GM18511 (cell line): ENCODE measurements around the gene GTF2F1.
"Not testable (repeated sequence)": the region's sequence is repeated elsewhere in the genome, so short reads cannot be mapped to it uniquely, and the experiment has no call there.

ENCODE experiments used
- ATAC-seq: cut with Tn5 transposase; IDR thresholded peaks from one replicate; pipeline ENCODE4 v1.9.1; 2021; ENCODE audit warnings: mild to moderate bottlenecking, moderate library complexity; ENCODE audit not compliant: unreplicated experiment

Gene GTF2F1

DNA sequence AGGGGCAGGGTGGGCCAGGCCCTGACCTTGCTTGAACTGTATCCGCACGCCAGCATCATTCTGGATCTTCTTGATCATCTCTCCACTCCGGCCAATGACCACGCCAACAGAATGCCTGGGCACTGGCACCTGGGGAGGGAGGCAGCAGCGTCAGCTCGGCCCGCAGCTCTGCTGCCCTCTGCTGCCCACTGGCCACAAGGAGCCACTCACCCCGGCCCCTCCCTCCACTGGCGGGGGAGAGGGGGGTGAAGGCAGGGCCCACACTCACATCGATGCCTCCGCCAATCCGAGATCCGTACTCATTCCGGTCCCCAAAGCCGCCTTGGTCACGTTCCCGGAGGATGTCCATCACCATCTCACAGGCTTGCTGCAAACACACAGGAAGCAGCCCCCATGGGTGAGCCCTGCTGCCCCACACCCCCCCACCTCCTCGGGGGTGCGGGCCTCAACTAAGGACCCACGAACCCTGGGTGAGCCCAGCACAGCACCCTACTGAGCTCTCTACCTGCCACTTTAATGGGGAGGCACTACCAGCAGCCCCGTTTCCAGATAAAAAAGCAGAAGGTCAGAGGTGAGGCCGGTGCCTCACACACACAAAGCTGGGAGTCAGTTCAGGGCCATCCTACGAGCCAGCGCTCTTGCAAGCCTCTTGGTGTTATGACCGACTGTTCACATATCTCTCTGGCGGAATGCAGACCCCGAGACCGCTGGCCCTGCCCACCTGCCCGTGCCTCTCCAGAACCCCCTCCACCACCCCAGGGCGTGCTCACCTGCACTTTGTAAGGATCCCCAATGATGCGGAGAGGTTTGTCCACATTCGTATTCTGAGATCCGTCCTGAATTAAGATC lies 25.0 kb upstream of the GTF2F1 start:
- ATAC-seq, result no peak

GRCh38 chr19:6416658-6417405 lies 23.9 kb upstream of the GTF2F1 start:
- ATAC-seq, result no peak

GRCh38 chr19:6415591-6416190 lies 22.7 kb upstream of the GTF2F1 start:
- no peak for ATAC-seq

DNA sequence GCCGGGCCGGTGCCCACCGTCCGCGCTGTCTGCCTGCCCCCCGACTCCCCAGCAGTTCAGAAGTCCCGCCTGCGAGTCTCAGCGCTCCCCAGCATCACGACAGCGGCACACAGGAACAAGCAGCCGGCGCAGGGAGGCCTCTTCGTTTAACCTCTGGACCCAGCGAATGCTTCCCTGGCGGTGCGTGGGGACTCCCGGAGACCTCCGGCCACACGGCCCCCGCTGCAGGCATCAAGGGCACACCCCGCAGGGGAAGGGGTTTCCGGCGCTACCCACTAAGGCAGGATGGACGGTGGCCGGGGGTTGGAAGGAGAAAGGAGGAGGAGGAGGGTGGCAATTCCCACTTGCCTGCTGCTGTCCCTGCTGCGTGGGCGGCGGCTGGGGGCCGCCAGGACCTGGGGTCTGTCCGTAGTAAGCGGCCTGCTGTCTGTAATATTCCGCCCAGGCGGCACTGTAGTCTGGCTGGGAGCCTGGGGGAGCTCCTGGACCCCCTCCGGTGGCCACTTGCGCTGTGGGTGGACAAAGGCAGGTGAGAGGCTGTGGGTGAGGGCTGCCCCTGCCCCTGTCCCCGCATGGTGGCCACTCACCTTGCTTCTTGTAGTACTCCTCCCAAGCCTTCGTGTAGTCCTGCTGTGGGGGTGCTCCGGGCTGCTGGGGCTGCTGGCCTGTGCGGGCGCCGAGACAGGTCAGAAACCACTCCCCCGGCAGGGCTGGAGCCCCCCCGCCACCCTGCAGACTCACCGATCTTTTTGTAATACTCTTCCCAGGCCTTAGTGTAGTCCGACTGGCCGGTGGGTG lies 22.0 kb upstream of the GTF2F1 start:
- no peak for ATAC-seq

GRCh38 chr19:6413721-6414643 lies 21.0 kb upstream of the GTF2F1 start:
- no peak for ATAC-seq

DNA sequence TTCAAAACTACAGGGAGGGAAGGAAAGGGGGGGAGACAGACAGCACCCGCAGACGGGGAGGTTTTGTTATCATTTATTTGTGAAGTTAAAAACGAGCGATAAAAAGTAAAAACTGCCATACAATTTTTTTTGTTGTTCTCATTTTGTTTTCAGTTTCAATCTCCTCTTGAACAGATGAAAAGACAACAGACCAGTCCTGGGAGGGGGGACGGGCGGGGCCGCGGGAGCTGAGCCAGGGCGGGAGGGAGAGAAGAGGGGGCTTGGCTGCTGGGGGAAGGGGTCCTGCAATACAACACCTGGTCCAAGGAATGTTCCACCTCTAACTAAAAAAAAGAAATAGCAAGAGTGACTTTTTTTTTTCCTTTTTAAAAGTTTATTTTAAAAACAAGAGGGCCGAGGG lies 20.3 kb upstream of the GTF2F1 start:
- ATAC-seq, result no peak

- ATAC-seq, result no peak
These were observed 19.6 kb upstream of the GTF2F1 start for GRCh38 chr19:6412447-6413091.

DNA sequence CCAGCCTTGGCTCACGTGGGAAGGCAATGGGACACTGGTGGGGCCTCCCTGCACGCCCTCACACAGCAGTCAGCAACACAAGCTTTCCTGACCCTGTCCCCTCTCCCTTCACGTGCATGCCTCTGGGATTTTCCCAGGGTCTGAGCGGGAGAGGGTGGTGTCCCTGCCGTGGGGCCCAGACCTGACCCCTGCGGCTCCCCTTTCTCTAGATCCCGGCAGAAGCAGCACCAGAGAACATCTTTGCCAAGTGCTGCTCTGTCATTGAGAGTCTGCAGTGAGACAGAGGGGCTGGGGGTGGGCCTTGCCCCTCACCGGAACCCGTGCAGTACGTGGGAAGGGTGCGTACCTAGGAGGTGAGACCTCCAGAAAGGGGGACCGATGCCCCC lies 19.1 kb upstream of the GTF2F1 start:
- no peak for ATAC-seq

DNA sequence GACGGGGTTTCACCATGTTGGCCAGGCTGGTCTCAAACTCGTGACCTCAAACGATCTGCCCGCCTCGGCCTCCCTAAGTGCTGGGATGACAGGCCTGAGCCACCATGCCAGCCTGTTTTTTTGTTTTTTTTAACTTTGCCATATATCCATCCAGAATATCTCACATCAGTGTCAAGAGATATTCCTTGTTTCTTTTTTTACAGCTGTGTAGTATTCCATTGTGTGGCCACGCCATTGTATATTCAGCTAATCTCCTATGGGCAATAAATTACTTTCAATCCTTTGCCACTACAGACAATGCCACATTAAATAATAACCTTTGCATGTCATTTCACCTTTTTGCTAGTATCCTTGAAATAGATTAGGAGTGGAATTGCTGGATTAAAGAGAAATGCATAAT lies 16.4 kb upstream of the GTF2F1 start:
- ATAC-seq, result no peak

DNA sequence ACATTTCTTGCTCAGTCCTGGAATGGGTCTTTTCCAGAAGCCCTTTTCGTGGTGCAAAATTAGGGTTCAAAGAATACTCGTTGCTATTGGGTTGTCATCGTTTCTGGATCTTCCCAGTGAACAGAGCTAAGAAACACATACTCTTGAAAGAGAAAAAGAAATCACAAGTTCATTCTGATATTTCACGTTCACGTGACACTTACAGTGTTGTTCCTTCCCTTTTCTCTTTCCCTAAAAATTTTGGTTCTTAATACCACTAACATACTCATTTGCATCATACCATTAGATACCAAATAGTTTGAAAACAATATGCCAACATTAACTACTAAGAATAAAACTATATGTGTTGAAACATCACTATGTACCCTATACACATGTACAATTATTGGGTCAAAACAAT lies 13.4 kb upstream of the GTF2F1 start:
- ATAC-seq, result no peak

DNA sequence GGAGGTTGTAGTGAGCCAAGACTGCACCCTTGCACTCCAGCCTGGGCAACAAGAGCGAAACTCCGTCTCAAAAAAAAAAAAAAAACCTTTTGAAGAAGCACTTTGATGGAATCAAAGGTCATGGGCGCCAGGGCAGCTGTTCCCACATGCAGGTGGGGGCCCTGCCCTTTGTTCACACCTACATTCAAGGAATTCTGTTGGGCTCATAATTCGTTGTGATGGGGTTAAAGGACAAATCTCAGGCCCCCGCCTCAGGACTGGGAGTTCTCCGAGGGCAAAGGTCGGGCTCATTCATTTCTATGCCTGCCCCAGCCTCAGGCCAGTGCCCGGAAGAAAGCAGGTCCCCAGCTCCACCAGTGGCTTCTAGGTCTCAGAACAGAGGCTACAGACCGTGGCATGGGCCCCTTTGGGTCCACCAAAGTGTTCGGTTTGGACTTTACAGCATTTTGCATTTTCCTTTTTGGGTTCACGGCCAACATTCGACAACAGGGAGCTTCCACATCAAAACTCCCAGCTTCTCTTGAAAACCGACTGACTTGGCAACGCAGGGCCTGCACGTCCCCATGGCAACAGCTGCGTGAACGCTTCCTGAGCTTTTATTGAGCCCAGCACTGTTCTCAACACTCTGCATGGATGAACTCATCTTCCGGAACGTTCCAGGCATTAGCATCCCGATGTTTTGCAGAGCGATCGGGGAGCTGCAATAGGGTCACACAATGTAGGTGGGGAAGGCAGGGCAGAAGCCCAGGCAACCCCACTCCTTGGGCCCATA lies 10.1 kb upstream of the GTF2F1 start:
- no peak for ATAC-seq

DNA sequence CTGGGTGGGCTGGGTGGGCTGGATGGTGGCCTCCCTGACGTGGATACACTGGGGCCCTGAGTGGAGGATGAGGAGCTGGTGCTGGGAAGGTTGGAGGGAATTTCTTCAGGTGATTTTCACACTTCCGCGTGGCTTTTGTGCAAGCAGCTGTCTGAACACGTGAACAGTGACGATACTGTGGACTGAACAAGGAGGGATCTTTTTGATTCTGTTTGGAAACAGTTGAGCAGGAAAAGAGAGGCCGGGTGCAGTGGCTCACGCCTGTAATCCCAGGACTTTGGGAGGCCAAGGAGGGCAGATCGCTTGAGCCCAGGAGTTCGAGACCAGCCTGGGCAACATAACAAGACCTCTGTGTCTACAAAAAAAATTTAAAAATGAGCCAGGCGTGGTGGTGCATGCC lies 9.1 kb upstream of the GTF2F1 start:
- ATAC-seq, result no peak

DNA sequence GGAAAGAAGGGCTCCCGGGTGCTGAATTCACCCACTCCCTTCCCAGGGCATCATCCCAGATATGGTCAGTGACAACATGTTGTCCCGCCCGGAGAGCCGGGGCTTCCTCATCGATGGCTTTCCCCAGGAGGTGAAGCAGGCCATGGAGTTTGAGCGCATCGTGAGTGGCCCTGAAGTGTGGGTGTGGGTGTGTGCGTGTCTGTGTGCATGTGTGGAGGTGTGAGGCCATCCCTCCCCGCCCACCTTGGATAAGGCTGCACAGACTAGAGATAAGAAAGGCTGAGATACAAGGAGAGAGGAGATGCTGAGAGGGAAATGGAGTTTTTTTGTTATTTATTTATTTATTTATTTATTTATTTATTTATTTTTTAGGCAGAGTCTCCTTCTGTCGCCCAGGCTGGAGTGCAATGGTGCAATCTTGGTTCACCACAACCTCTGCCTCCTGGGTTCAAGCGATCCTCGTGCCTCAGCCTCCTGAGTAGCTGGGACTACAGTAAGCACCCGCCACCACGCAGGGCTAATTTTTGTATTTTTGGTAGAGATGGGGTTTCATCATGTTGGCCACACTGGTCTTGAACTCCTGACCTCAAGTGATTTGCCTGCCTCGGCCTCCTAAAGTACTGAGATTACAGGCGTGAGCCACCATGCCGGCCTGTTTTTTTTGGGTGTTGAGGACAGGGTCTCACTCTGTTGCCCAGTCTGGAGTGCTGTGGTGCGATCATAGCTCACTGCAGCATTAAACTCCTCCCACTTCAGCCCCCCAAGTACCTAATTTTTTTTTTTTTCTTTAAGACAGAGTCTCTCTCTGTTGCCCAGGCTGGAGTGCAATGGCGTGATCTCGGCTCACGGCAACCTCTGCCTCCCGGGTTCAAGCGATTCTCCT lies 7.3 kb upstream of the GTF2F1 start:
- not testable (repeated sequence) for ATAC-seq

- ATAC-seq, result no peak
These were observed 3.3 kb upstream of the GTF2F1 start for GRCh38 chr19:6396305-6396704.

- ATAC-seq, result no peak
These were observed 1.9 kb upstream of the GTF2F1 start for GRCh38 chr19:6394831-6395230.

GRCh38 chr19:6393983-6394412 lies 1.0 kb upstream of the GTF2F1 start:
- ATAC-seq, result no peak

- no peak for ATAC-seq
These were observed 517 bp downstream of the GTF2F1 start for GRCh38 chr19:6392221-6393073.
